GM12892 (cell line): ENCODE results near the gene DROSHA.

Experiments
- POLR2A ChIP-seq: IDR thresholded peaks from 2 replicates; pipeline ENCODE4 v1.6.1; 2011; ENCODE audit warnings: low read depth, low read length, control low read depth
- POLR2AphosphoS5 ChIP-seq: IDR thresholded peaks from 2 replicates; pipeline ENCODE4 v1.6.1; 2011; ENCODE audit warnings: low read depth, low read length, control low read depth

DNA sequence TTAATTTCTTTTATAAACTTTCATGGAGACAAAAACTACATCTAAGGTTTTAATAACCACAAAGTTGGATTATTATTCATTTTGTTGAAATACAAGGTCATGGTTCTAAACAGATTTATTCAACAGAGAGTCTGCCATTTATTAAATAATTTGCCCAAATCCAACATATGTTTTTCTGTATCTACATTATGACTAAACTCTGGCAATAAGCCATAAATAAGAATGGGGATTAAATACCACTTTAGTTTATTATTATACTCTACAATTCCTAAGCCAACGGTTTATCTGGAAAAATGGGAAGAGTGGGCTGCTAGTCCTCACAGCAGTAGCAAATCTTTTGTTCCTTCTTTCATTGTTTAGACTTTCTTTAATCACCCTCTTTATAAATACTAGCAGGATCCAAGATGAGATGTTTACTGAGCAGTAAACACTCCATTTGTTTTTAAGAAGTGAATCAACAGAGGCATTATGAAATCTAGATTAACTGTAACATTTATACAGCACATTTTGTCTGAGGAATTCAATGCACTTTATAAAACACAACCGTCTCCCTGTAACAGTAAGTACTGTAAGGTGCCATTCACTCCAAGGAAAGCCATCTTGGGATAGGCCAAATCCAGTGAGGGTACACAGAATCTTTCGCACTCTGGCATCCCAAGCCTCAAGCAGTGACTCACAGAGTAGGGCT lies 89.7 kb downstream of the DROSHA start:
- TF ChIP-seq POLR2A = no peak
- no peak for TF ChIP-seq POLR2AphosphoS5
